ENCODE measurements around the gene CDH13.

Gene CDH13

DNA sequence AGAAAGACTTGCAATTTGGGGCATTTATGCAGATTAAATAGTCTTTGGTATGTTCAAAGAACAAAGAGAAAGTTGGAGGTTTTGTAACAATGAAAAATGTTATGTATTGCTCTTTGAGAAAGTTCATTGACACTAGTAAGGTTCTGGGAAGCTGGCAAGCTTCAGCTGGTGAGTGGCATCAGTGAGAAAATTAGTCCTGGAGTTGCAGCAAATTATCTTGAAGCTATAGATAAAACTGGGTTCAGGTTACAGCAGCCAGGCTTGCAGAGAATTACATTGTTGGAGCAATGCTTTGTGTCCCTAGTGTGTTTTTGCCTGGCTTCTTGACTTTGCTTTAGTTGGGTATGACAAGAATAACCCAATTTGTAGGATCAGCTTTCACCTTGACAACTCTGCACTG, 221.2 kb downstream of the CDH13 start:
- H3K4me3 ChIP-seq (ENCODE audit: low read depth, low read length), result no peak overlapping the region
- no peak for DNase-seq (ENCODE audit: low read depth, low spot score)
- in situ Hi-C loops (cut with HindIII; ENCODE audit: low sequenced_read_pairs), result no loop called here
- TF ChIP-seq, protein P1, sequence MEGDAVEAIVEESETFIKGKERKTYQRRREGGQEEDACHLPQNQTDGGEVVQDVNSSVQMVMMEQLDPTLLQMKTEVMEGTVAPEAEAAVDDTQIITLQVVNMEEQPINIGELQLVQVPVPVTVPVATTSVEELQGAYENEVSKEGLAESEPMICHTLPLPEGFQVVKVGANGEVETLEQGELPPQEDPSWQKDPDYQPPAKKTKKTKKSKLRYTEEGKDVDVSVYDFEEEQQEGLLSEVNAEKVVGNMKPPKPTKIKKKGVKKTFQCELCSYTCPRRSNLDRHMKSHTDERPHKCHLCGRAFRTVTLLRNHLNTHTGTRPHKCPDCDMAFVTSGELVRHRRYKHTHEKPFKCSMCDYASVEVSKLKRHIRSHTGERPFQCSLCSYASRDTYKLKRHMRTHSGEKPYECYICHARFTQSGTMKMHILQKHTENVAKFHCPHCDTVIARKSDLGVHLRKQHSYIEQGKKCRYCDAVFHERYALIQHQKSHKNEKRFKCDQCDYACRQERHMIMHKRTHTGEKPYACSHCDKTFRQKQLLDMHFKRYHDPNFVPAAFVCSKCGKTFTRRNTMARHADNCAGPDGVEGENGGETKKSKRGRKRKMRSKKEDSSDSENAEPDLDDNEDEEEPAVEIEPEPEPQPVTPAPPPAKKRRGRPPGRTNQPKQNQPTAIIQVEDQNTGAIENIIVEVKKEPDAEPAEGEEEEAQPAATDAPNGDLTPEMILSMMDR (IDR thresholded peaks at IDR 0.05; ENCODE audit: low read depth, low read length), result no peak

DNA sequence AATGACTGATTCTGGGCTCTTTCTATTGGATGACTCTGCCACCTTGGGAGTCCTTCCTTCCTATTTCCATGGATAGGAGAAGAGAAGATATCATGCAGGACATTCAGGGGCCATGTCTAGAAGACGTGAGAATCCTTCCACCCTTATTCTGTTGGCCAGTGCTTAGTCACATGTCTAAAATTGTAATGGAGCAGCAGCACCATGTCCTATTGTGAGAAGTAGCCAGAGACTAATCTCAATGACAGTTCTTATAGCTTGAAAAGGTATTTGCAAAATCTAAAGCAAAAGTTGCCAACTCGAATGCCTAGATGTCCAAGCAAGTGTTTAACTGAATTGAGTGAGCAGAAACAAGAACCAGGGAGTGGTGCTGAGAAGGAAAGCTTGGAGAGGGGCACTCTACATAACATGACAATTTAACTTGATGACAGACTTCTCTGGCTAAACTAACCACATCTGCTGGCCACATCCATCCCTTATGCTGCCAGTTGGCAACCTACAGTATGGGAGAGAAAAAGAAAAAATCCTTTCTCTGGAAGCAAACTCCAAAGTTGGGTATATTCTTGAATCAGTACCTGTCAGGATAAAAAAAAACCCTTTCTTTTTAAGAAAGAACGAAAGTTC, 225.7 kb downstream of the CDH13 start:
- DNase-seq (ENCODE audit: low read depth, low spot score), result no peak
- no peak overlapping the region for H3K4me3 ChIP-seq (ENCODE audit: low read depth, low read length)
- in situ Hi-C loops (cut with HindIII; ENCODE audit: low sequenced_read_pairs), result no loop called here
- TF ChIP-seq, protein P1 (IDR thresholded peaks at IDR 0.05; ENCODE audit: low read depth, low read length), result no peak

DNA sequence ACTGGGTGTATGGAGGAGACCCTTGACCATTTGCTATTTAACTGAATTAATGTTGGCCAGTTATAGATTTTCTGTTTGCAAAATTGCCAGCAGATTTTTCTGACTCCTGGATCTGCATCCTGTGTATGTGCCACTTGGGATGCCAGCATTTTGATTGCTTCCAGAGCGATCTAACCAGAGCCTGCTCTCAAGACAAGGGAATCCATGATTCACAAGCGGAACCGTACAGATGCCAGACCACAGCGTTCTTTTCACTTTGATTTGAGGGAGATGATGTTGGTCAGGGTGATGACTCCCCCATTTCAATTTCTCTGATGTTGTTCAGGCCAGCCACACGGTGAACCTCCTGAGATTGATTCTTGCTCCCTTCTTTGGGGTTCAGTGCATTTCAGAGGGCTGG, 228.7 kb downstream of the CDH13 start:
- DNase-seq (ENCODE audit: low read depth, low spot score), result no peak
- TF ChIP-seq, protein P1 (IDR thresholded peaks at IDR 0.05; ENCODE audit: low read depth, low read length), result no peak
- in situ Hi-C loops (cut with HindIII; ENCODE audit: low sequenced_read_pairs), result no loop called here
- no peak overlapping the region for H3K4me3 ChIP-seq (ENCODE audit: low read depth, low read length)

DNA sequence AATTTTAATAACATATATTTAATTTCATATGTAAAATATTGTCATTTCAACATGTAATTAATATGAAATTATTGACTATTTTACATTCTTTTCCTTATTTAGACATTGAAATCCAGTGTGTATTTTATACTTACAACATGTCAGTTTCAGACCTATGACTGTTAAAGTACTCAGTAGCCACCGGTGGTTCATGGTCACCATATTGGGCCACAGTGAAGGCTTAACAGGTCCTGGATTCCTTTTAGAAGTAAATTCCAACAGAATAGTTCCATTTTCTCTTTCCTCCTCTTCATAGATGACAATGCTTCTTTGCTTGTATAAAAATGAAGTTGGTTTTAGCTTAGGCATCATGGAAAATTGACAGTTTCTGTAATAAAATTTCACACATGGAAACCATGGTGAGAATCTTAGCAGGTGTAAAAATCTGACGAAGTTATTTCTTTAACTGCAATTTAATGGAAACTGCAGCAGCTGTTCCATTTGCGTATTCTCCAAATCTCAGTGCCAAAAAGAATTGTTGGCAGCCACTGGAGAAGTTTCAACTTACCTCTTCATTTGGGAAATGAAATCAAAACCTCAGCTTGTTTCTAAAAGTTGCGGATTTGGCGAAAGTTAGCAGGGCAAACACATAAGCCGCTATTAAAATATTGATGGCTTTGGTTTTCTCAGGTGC, 231.1 kb downstream of the CDH13 start:
- DNase-seq (ENCODE audit: low read depth, low spot score), result no peak
- in situ Hi-C loops (cut with HindIII; ENCODE audit: low sequenced_read_pairs), result no loop called here
- no peak overlapping the region for H3K4me3 ChIP-seq (ENCODE audit: low read depth, low read length)
- TF ChIP-seq, protein P1 (IDR thresholded peaks at IDR 0.05; ENCODE audit: low read depth, low read length), result no peak

DNA sequence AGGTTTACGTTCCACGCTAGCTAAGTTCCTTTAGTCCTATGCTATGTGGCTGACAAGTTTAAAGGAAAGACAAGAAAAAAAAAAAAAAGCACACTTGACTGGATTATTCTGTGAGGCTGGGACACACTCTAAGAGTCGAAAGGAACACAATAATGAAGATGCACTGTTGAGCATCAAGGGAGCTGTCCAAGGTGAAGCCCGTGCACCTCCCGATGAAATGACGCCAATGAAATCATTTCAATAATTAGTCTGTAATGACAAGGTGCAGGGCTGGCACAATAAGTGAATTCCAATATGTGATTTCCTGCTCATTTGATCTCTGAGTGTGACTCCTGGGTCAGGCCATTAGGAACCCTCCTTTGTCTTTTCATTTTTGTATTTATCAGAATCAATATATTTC, 232.9 kb downstream of the CDH13 start:
- TF ChIP-seq, protein P1 (IDR thresholded peaks at IDR 0.05; ENCODE audit: low read depth, low read length), result no peak
- H3K4me3 ChIP-seq (ENCODE audit: low read depth, low read length), result no peak overlapping the region
- in situ Hi-C loops (cut with HindIII; ENCODE audit: low sequenced_read_pairs), result no loop called here
- DNase-seq (ENCODE audit: low read depth, low spot score), result no peak

DNA sequence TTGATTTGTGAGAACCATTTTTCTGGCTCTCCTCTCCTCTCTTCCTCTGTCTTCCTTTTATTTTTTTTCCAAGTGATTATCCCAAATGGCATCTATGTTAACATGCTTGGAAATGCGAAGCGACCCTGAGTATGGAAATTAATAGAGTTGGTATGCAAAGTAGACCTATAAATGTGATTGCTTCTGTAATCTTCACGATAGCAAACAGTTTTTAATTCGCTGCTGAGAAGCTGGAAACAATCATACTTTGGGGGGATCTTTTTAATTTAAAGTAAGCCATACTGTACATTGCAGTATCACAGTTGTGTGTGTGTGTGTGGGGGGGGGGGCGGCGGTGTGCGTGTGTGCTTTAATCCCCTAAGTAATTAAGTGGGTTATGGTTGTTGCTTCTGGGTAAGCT, 233.3 kb downstream of the CDH13 start:
- TF ChIP-seq, protein P1 (IDR thresholded peaks at IDR 0.05; ENCODE audit: low read depth, low read length), result no peak
- H3K4me3 ChIP-seq (ENCODE audit: low read depth, low read length), result no peak overlapping the region
- no peak for DNase-seq (ENCODE audit: low read depth, low spot score)
- in situ Hi-C loops (cut with HindIII; ENCODE audit: low sequenced_read_pairs), result no loop called here

All from astrocyte of the spinal cord (primary cell).